Nephron (organoid): ENCODE measurements around the gene FOXP3.

ENCODE experiments used
- H3K27ac Mint-ChIP-seq, 3 experiments: 2 replicates each; pipeline ENCODE4 v1.8.0; 2020; ENCODE audit warnings: mixed read lengths in 3 of 3, mild to moderate bottlenecking in 2 of 3, moderate library complexity in 1 of 3
- H3K27me3 Mint-ChIP-seq: 2 replicates; pipeline ENCODE4 v1.8.0; 2021; ENCODE audit warnings: low read depth, mild to moderate bottlenecking, moderate library complexity, mixed read lengths
- H3K36me3 Mint-ChIP-seq: 2 replicates; pipeline ENCODE4 v1.8.0; 2020; ENCODE audit warnings: low read depth, mixed read lengths
- H3K4me1 Mint-ChIP-seq: 2 replicates; pipeline ENCODE4 v1.8.0; 2020; ENCODE audit warnings: mixed read lengths
- H3K4me3 Mint-ChIP-seq, 3 experiments: 2 replicates each; pipeline ENCODE4 v1.8.0; 2020; ENCODE audit warnings: mild to moderate bottlenecking in 3 of 3, mixed read lengths in 3 of 3, moderate library complexity in 2 of 3
- H3K9me3 Mint-ChIP-seq: 2 replicates; pipeline ENCODE4 v1.8.0; 2020; ENCODE audit warnings: mixed read lengths
- TF ChIP-seq, protein P1 (sequence below), 3 experiments: fragments of 200-600 bp; sonication (generic); IDR thresholded peaks; one replicate each; pipeline ENCODE4 v1.5.0; 2021; ENCODE audit warnings: antibody characterized with exemption in 3 of 3; ENCODE audit not compliant: unreplicated experiment in 3 of 3

Gene FOXP3

DNA sequence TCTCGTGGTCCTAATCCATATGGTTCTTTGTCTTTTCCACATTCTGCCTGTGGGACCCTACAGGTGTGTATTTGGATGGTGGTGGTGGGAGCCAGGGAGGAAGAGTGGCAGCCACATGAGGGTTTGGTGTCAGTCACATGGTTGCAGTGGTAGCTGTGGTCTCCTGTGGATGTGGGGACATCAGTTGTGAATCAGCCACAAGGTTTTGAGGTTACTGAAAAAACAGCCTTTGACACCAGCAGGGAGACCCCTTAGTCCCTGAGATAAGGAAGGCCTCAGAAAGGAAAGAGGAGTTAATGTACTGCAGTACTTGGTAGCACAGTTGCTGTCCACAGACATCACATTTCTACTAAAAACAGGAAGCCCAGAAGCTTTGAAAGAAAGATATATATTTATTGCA, 23.2 kb upstream of the FOXP3 start:
- peaks cover 5% of the 10 kb centered on the region for H3K9me3 Mint-ChIP-seq
- peaks cover 3% of the 10 kb centered on the region for H3K36me3 Mint-ChIP-seq
- no peak overlapping the region for H3K4me3 Mint-ChIP-seq
- no peaks in the 10 kb centered on the region for H3K27me3 Mint-ChIP-seq
- peaks cover 3% of the 10 kb centered on the region for H3K4me1 Mint-ChIP-seq
- H3K27ac Mint-ChIP-seq, result no peak overlapping the region
- TF ChIP-seq, protein P1, sequence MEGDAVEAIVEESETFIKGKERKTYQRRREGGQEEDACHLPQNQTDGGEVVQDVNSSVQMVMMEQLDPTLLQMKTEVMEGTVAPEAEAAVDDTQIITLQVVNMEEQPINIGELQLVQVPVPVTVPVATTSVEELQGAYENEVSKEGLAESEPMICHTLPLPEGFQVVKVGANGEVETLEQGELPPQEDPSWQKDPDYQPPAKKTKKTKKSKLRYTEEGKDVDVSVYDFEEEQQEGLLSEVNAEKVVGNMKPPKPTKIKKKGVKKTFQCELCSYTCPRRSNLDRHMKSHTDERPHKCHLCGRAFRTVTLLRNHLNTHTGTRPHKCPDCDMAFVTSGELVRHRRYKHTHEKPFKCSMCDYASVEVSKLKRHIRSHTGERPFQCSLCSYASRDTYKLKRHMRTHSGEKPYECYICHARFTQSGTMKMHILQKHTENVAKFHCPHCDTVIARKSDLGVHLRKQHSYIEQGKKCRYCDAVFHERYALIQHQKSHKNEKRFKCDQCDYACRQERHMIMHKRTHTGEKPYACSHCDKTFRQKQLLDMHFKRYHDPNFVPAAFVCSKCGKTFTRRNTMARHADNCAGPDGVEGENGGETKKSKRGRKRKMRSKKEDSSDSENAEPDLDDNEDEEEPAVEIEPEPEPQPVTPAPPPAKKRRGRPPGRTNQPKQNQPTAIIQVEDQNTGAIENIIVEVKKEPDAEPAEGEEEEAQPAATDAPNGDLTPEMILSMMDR (IDR thresholded peaks at IDR 0.05; ENCODE audit: unreplicated experiment in 3 of 3), result no peak

DNA sequence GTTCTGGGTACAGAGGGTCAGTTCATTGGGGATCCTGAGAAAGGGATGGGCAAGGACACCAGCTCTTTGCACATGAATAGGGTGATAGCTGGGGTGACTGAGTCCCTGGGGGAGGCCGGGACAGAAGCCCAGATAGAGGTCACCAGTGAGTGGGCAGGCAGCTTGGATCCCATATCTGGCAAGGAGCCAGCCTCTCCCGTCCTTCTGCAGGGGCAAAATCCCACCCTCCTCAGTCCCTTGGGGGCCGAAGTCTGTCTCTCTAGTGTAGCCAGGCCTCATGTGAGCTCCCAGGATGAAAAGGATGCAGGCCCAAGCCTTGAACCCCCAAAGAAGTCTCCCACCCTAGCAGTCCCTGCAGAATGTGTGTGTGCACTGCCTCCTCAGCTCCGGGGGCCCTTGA, 22.1 kb upstream of the FOXP3 start:
- Mint-ChIP-seq H3K27ac (no peak overlapping the region), H3K36me3 (peaks cover 4% of the 10 kb centered on the region), H3K9me3 (peaks cover 8% of the 10 kb centered on the region), H3K27me3 (no peaks in the 10 kb centered on the region), H3K4me1 (peaks cover 10% of the 10 kb centered on the region), H3K4me3 (no peak overlapping the region)
- TF ChIP-seq, protein P1 (IDR thresholded peaks at IDR 0.05; ENCODE audit: unreplicated experiment in 3 of 3), result no peak

DNA sequence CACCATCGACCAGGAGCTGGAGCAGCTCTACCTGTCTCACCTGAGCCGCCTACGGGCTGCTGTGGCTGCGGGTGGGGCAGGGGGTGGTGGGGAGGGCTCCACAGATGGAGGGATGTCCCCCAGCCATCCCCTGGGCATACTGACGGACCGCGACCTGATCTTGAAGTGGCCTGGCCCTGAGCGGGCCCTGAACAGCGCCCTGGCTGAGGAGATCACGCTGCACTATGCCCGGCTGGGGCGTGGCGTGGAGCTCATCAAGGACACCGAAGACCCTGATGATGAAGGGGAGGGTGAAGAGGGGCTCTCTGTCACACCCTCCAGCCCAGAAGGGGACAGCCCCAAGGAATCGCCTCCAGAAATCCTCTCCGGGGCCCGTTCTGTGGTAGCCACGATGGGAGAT, 21.6 kb upstream of the FOXP3 start:
- peaks cover 10% of the 10 kb centered on the region for H3K4me1 Mint-ChIP-seq
- TF ChIP-seq, protein P1 (IDR thresholded peaks at IDR 0.05; ENCODE audit: unreplicated experiment in 3 of 3), result no peak
- H3K27me3 Mint-ChIP-seq, result no peaks in the 10 kb centered on the region
- peaks cover 4% of the 10 kb centered on the region for H3K36me3 Mint-ChIP-seq
- H3K4me3 Mint-ChIP-seq, result no peak overlapping the region
- no peak overlapping the region for H3K27ac Mint-ChIP-seq
- H3K9me3 Mint-ChIP-seq, result peaks cover 9% of the 10 kb centered on the region

DNA sequence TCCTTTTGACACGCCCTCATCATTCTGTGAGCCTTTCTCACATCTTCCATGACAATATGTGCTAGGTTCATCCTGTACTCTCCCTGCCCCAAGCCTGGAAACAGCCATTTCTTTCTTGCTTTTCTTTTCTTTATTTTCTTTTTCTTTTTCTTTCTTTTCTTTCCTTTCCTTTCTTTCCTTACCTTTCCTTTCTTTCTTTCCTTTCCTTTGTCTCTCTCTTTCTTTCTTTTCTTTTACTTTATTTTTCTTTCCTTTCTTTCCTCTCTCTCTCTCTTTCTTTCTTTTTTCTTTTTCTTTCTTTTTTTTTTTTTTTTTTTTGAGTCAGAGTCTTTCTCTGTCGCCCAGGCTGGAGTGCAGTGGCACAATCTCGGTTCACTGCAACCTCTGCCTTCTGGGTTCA, 19.7 kb upstream of the FOXP3 start:
- no peaks in the 10 kb centered on the region for H3K27me3 Mint-ChIP-seq
- H3K36me3 Mint-ChIP-seq, result peaks cover 4% of the 10 kb centered on the region
- peaks cover 9% of the 10 kb centered on the region for H3K9me3 Mint-ChIP-seq

DNA sequence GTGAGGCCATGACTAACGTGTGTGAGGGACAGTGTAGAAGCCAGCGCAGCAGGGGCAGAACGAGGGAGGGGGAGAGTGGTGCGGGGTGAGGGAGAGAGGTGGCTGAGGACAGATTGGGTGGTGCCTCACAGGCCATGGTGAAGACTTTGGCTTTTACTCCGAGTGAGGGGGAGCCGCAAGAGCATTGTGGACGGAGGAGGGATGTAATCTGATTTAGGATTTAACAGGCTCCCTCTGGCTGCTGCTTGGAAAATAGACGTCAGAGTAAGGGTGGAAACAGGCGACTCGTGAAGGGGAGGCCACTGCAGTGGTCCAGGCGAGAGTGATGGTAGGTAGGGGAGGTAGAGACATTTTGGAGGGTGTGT, 18.1 kb upstream of the FOXP3 start:
- TF ChIP-seq, protein P1 (IDR thresholded peaks at IDR 0.05; ENCODE audit: unreplicated experiment in 3 of 3), result peak in 1 of 3 experiments; percentile 27
- Mint-ChIP-seq H3K4me3 (no peak overlapping the region), H3K27ac (peak overlapping the region in 2 of 3 experiments; percentile 61 to 78), H3K4me1 (peaks cover 16% of the 10 kb centered on the region), H3K9me3 (peaks cover 12% of the 10 kb centered on the region), H3K27me3 (no peaks in the 10 kb centered on the region), H3K36me3 (peaks cover 4% of the 10 kb centered on the region)

More for the DNA sequence above, 19.7 kb upstream of the FOXP3 start:
- Mint-ChIP-seq H3K27ac (no peak overlapping the region), H3K4me3 (no peak overlapping the region), H3K4me1 (peaks cover 10% of the 10 kb centered on the region)
- TF ChIP-seq, protein P1 (IDR thresholded peaks at IDR 0.05; ENCODE audit: unreplicated experiment in 3 of 3), result no peak

DNA sequence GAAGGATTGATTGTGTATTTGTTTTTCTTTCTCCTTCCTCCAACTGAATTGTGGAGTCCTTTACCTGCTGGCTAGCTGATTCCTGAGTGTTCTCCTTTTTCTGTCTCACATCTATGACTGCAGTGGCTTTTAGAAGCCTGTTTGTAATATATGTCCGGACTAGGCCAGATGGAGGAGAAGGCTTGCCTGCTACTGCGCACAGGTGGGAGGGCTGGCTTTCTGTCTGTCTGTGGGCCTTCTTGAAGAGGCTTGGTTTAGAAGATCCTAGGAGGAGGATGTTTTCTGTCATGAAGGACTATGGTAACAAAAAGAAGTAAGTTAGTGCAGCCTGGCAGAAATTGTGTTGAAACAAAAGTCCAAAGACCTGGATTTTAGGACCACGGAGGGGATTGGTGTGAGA, 13.6 kb upstream of the FOXP3 start:
- H3K4me3 Mint-ChIP-seq, result no peak overlapping the region
- H3K4me1 Mint-ChIP-seq, result peaks cover 30% of the 10 kb centered on the region
- H3K36me3 Mint-ChIP-seq, result peaks cover 5% of the 10 kb centered on the region

More for the DNA sequence above, 13.6 kb upstream of the FOXP3 start:
- peaks cover 11% of the 10 kb centered on the region for H3K9me3 Mint-ChIP-seq
- TF ChIP-seq, protein P1 (IDR thresholded peaks at IDR 0.05; ENCODE audit: unreplicated experiment in 3 of 3), result no peak
- no peak overlapping the region for H3K27ac Mint-ChIP-seq
- H3K27me3 Mint-ChIP-seq, result no peaks in the 10 kb centered on the region
